Trophoblast cell (in vitro differentiated cells and primary cell): ENCODE results near the gene IGF1R.
"Not testable (repeated sequence)": the region's sequence is repeated elsewhere in the genome, so short reads cannot be mapped to it uniquely, and the experiment has no call there.

Experiments
- DNase-seq, 2 donors: peaks; one replicate each; pipeline ENCODE4 v3.0.0-alpha.2; 2016
- H2AFZ ChIP-seq: 2 replicates; pipeline ENCODE4 v1.6.1; 2013; ENCODE audit warnings: low read length, moderate library complexity, mild to moderate bottlenecking; ENCODE audit not compliant: insufficient read depth, poor library complexity
- H2AK5ac ChIP-seq: 2 replicates; pipeline ENCODE4 v1.6.1; 2013; ENCODE audit warnings: mild to moderate bottlenecking, low read length
- H2BK120ac ChIP-seq: 2 replicates; pipeline ENCODE4 v1.6.1; 2013; ENCODE audit warnings: low read length, mild to moderate bottlenecking, moderate library complexity; ENCODE audit not compliant: insufficient read depth, poor library complexity
- H2BK12ac ChIP-seq: 2 replicates; pipeline ENCODE4 v1.6.1; 2013; ENCODE audit warnings: mild to moderate bottlenecking, low read length, moderate library complexity
- H2BK5ac ChIP-seq: 2 replicates; pipeline ENCODE4 v1.6.1; 2013; ENCODE audit warnings: low read length, low read depth, moderate library complexity, mild to moderate bottlenecking; ENCODE audit not compliant: poor library complexity
- H3K14ac ChIP-seq: 2 replicates; pipeline ENCODE4 v1.6.1; 2013; ENCODE audit warnings: mild to moderate bottlenecking, low read length
- H3K18ac ChIP-seq: 2 replicates; pipeline ENCODE4 v1.6.1; 2013; ENCODE audit warnings: mild to moderate bottlenecking, low read length
- H3K23ac ChIP-seq: 2 replicates; pipeline ENCODE4 v1.6.1; 2013; ENCODE audit warnings: low read length
- H3K27ac ChIP-seq: 2 replicates; pipeline ENCODE4 v1.5.1; 2013; ENCODE audit warnings: low read depth, mild to moderate bottlenecking, inconsistent platforms, low read length, moderate library complexity
- H3K27me3 ChIP-seq: 2 replicates; pipeline ENCODE4 v1.6.1; 2013; ENCODE audit warnings: inconsistent platforms, mild to moderate bottlenecking, low read length, moderate library complexity; ENCODE audit not compliant: insufficient read depth
- H3K36me3 ChIP-seq, 2 experiments: 1 replicate in 1 of 2; 2 replicates in 1 of 2; pipeline ENCODE4 v1.6.1; 2013; ENCODE audit warnings: low read length in 2 of 2, mild to moderate bottlenecking in 2 of 2, moderate library complexity in 1 of 2; ENCODE audit not compliant: insufficient read depth in 2 of 2, control insufficient read depth in 1 of 2
- H3K4ac ChIP-seq: 2 replicates; pipeline ENCODE4 v1.6.1; 2013; ENCODE audit warnings: low read depth, mild to moderate bottlenecking, low read length, moderate library complexity
- H3K4me1 ChIP-seq, 2 experiments: 1 replicate in 1 of 2; 2 replicates in 1 of 2; pipeline ENCODE4 v1.6.1; 2013; ENCODE audit warnings: low read length in 2 of 2, mild to moderate bottlenecking in 2 of 2, moderate library complexity in 1 of 2; ENCODE audit not compliant: insufficient read depth in 2 of 2, control insufficient read depth in 1 of 2
- H3K4me2 ChIP-seq: 2 replicates; pipeline ENCODE4 v1.6.1; 2013; ENCODE audit warnings: inconsistent platforms, mild to moderate bottlenecking, low read length, moderate library complexity
- H3K4me3 ChIP-seq: 2 replicates; pipeline ENCODE4 v1.5.1; 2013; ENCODE audit warnings: mild to moderate bottlenecking, low read depth, low read length, inconsistent platforms
- H3K79me1 ChIP-seq: one replicate; pipeline ENCODE4 v1.6.1; 2013; ENCODE audit warnings: low read length
- H3K79me2 ChIP-seq: 2 replicates; pipeline ENCODE4 v1.6.1; 2013; ENCODE audit warnings: low read length, mild to moderate bottlenecking; ENCODE audit not compliant: control insufficient read depth, insufficient read depth, poor library complexity
- H3K9ac ChIP-seq: 2 replicates; pipeline ENCODE4 v1.6.1; 2013; ENCODE audit warnings: mild to moderate bottlenecking, low read length
- H3K9me3 ChIP-seq: 2 replicates; pipeline ENCODE4 v1.6.1; 2013; ENCODE audit warnings: low read depth, mild to moderate bottlenecking, control low read depth, inconsistent platforms, low read length; ENCODE audit not compliant: insufficient read depth
- H4K12ac ChIP-seq: 2 replicates; pipeline ENCODE4 v1.6.1; 2013; ENCODE audit warnings: low read depth, mild to moderate bottlenecking, low read length, moderate library complexity
- H4K8ac ChIP-seq: 2 replicates; pipeline ENCODE4 v1.6.1; 2013; ENCODE audit warnings: low read depth, mild to moderate bottlenecking, low read length, moderate library complexity
- H4K91ac ChIP-seq: one replicate; pipeline ENCODE4 v1.6.1; 2013; ENCODE audit warnings: low read depth, mild to moderate bottlenecking, low read length, moderate library complexity
- WGBS: extraction: QIAGEN DNeasy Blood & Tissue Kit; methylation state at CpG from one replicate; pipeline ENCODE4 v1.1.7; 2013; ENCODE audit warnings: missing lambda C conversion rate; ENCODE audit not compliant: insufficient read length, insufficient coverage; ENCODE audit errors: extremely low coverage; 5-methylcytosine and 5-hydroxymethylcytosine counted together

Gene IGF1R

DNA sequence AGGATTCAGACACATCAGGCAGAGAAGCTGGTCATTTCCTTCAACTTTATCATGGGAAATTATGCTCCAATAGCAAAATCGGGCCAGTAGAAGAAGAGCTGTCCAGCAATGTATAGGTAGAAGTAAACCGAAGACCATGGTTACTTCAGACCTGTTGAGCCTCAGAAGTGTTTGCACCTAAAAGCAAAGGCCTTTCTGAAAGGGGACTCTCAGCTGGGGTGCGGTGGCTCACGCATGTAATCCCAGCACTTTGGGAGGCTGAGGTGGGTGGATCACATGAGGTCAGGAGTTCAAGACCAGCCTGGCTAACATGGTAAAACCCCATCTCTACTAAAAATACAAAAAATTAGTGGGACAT lies 316.8 kb downstream of the IGF1R start:
- H3K18ac ChIP-seq, H3K27ac ChIP-seq, H3K4ac ChIP-seq, H3K4me3 ChIP-seq, H4K91ac ChIP-seq, H4K12ac ChIP-seq, H3K9ac ChIP-seq, H2AFZ ChIP-seq, H2BK12ac ChIP-seq, DNase-seq, H3K4me1 ChIP-seq, H2BK5ac ChIP-seq, H3K79me2 ChIP-seq, H3K23ac ChIP-seq, H2BK120ac ChIP-seq, H3K79me1 ChIP-seq, H4K8ac ChIP-seq, H3K14ac ChIP-seq, H3K27me3 ChIP-seq, H3K4me2 ChIP-seq, H2AK5ac ChIP-seq: not testable (repeated sequence)
- Histone ChIP-seq H3K9me3 (peaks cover 12% of the 10 kb centered on the region), H3K36me3 (peaks cover 21 to 30% of the 10 kb centered on the region in 2 experiments)
- no CpG with 5 or more reads among the region's 4 CpGs for WGBS

DNA sequence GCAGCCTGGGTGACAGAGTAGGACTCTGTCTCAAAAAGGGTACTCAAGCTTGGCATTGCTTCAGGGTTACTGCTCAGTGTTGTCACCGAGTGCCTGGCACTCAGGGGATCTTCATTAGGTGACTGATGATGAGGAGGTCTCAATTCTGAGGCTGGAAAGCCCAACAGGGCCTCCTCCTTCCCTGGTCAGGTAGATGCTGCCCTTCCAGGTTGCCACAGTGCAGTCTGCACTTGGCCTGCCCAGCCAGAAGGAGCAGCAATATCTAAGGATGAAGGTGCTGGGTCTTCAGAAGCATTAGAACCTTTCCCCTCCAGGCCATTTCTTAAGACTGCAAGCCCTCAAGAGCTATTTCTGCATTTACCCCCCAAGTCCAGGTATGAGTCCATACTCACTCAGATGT lies 317.3 kb downstream of the IGF1R start:
- Histone ChIP-seq H3K4me2 (no peak overlapping the region), H3K9me3 (peaks cover 9% of the 10 kb centered on the region), H3K23ac (no peak overlapping the region), H3K4me1 (no peaks in the 10 kb centered on the region), H3K27ac (no peak overlapping the region), H4K12ac (no peak overlapping the region), H4K91ac (no peak overlapping the region), H2AFZ (no peak overlapping the region), H3K9ac (no peak overlapping the region), H4K8ac (no peak overlapping the region), H3K4me3 (no peak overlapping the region), H3K18ac (no peak overlapping the region), H3K27me3 (no peaks in the 10 kb centered on the region), H3K14ac (no peak overlapping the region), H2BK120ac (no peak overlapping the region), H2BK12ac (no peak overlapping the region), H2BK5ac (no peak overlapping the region), H3K79me2 (no peaks in the 10 kb centered on the region), H3K79me1 (no peaks in the 10 kb centered on the region), H3K4ac (no peak overlapping the region), H3K36me3 (peaks cover 16 to 25% of the 10 kb centered on the region in 2 experiments), H2AK5ac (no peak overlapping the region)
- no peak for DNase-seq
- WGBS: no CpG with 5 or more reads among the region's 1 CpG

DNA sequence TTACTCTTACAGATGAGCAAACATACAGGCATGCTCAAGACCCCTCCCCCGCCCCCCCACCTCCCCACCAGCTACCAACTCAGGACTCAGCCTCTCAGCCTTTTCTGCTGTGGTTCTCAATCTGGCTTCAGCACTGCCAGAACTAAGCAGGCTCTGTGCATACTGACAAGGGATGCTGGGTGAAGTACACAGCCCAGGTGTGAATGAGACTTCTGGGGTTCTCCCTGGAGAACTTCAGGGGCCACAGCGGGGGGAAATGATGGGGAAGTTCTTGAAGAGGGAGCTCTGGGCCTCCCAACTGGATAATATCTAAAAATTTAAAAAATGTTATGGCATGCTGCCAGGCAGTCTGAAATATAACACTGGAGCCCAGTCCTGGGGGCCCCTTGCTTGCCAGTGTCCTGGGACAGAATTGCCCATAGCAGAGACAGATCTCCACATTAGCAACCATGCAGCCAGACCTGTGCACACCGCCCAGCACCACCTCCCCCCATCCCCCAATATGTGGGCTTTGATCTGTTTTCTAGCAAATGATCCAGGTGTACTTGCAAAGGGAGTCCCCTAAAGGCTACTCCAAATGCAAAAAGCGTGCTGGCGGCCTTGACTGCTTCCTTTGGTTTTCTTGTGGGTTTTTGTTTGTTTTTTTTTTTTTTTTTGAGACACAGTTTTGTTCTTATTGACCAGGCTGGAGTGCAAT lies 317.9 kb downstream of the IGF1R start:
- peaks cover 7% of the 10 kb centered on the region for H3K9me3 ChIP-seq
- H2AK5ac ChIP-seq: no peak overlapping the region
- H3K4ac ChIP-seq: no peak overlapping the region
- no peaks in the 10 kb centered on the region for H3K79me1 ChIP-seq
- peaks cover 12 to 19% of the 10 kb centered on the region in 2 experiments for H3K36me3 ChIP-seq
- H3K14ac ChIP-seq: no peak overlapping the region
- H3K4me3 ChIP-seq: no peak overlapping the region
- H3K23ac ChIP-seq: no peak overlapping the region
- H3K79me2 ChIP-seq: no peaks in the 10 kb centered on the region
- H3K27ac ChIP-seq: no peak overlapping the region
- no peak overlapping the region for H2BK12ac ChIP-seq
- no peak overlapping the region for H3K9ac ChIP-seq
- H2BK120ac ChIP-seq: no peak overlapping the region
- no peaks in the 10 kb centered on the region for H3K27me3 ChIP-seq
- H4K91ac ChIP-seq: no peak overlapping the region
- no peak overlapping the region for H3K4me2 ChIP-seq
- WGBS: no CpG with 5 or more reads among the region's 5 CpGs
- no peak overlapping the region for H2AFZ ChIP-seq
- H2BK5ac ChIP-seq: no peak overlapping the region
- no peak overlapping the region for H4K12ac ChIP-seq
- DNase-seq: no peak
- no peak overlapping the region for H3K18ac ChIP-seq
- no peak overlapping the region for H4K8ac ChIP-seq
- no peaks in the 10 kb centered on the region for H3K4me1 ChIP-seq

DNA sequence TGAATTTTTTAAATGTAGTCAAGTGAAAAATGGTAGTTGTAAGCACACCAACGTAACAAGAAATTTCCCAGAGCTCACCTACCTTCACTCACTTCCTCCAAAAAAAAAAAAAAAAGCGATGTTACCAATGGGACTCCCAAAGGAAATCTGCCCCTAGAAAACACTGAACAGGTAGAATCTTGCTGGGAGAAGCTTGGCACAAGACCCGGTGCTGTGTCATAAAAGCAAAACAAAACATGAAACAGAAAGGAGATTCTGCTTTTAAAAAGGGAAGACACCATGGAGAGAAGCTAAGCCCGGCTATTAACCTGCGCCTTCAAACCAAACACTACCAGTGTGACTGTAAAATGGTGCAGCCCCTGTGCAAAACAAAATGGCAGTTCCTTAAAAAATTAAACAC lies 318.8 kb downstream of the IGF1R start:
- H3K79me1 ChIP-seq: no peaks in the 10 kb centered on the region
- H3K36me3 ChIP-seq: peaks cover 5 to 11% of the 10 kb centered on the region in 2 experiments
- H4K8ac ChIP-seq: no peak overlapping the region
- H2AK5ac ChIP-seq: no peak overlapping the region
- H3K27ac ChIP-seq: no peak overlapping the region
- no peak overlapping the region for H4K12ac ChIP-seq
- H3K23ac ChIP-seq: no peak overlapping the region
- no peak overlapping the region for H2AFZ ChIP-seq
- no peaks in the 10 kb centered on the region for H3K79me2 ChIP-seq
- H2BK12ac ChIP-seq: no peak overlapping the region
- no CpG with 5 or more reads among the region's 5 CpGs for WGBS
- no peak overlapping the region for H3K14ac ChIP-seq
- no peak overlapping the region for H3K4me2 ChIP-seq
- no peak overlapping the region for H4K91ac ChIP-seq
- H3K9me3 ChIP-seq: no peaks in the 10 kb centered on the region
- no peak overlapping the region for H2BK120ac ChIP-seq
- H3K4me3 ChIP-seq: no peak overlapping the region
- H3K18ac ChIP-seq: no peak overlapping the region
- no peak for DNase-seq
- no peak overlapping the region for H2BK5ac ChIP-seq
- H3K4ac ChIP-seq: no peak overlapping the region
- H3K9ac ChIP-seq: no peak overlapping the region
- no peaks in the 10 kb centered on the region for H3K27me3 ChIP-seq
- H3K4me1 ChIP-seq: no peaks in the 10 kb centered on the region
